ENCODE data around the gene PJA2.

The PJA2 gene

DNA sequence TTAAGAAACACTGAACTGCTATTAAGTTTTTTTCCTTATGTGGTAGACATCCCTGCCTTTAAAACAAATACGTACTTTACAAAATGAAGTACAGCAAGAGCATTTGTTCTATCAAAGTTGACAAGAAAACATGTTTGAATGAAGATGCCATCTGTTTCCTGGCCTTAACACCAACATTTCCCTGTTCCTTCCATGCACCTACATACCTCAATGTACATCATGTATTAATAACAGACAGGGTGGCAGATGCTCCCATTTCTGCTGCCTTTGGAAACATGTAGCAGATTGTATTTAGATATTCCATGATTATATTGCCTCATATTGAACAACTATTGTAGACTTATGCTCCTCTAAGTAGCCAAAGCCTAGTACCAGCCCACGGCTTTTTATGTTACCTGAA is 104.4 kb downstream of the PJA2 start:
- TF ChIP-seq, protein P1, sequence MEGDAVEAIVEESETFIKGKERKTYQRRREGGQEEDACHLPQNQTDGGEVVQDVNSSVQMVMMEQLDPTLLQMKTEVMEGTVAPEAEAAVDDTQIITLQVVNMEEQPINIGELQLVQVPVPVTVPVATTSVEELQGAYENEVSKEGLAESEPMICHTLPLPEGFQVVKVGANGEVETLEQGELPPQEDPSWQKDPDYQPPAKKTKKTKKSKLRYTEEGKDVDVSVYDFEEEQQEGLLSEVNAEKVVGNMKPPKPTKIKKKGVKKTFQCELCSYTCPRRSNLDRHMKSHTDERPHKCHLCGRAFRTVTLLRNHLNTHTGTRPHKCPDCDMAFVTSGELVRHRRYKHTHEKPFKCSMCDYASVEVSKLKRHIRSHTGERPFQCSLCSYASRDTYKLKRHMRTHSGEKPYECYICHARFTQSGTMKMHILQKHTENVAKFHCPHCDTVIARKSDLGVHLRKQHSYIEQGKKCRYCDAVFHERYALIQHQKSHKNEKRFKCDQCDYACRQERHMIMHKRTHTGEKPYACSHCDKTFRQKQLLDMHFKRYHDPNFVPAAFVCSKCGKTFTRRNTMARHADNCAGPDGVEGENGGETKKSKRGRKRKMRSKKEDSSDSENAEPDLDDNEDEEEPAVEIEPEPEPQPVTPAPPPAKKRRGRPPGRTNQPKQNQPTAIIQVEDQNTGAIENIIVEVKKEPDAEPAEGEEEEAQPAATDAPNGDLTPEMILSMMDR (IDR thresholded peaks at IDR 0.05; ENCODE audit: insufficient read depth, low read depth, low read length, missing control alignments): no peak
- no peak overlapping the region for H3K4me3 ChIP-seq (ENCODE audit: low read depth, low read length)
- no peak for DNase-seq (ENCODE audit: low read depth)

DNA sequence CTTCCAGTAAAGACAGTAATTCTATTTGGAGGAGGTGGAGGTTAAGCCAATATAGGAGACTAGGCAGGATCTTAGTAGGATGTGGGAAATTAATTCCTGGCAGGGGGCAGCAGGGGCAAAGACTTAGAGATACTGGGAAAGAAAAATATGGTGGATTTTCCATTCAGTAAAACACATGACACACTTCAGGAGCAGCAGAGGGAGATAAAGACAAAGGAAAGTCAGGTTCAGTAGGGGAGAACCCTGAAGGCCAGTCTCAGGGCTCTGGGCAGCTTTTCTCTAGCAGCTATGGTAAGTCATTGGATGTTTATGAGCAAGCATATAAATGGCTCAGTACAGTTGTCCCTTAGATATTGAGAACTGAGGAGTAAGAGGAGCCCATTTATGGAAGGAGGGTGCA is 105.5 kb downstream of the PJA2 start:
- no peak overlapping the region for H3K4me3 ChIP-seq (ENCODE audit: low read depth, low read length)
- no peak for DNase-seq (ENCODE audit: low read depth)
- TF ChIP-seq, protein P1 (IDR thresholded peaks at IDR 0.05; ENCODE audit: insufficient read depth, low read depth, low read length, missing control alignments): no peak

DNA sequence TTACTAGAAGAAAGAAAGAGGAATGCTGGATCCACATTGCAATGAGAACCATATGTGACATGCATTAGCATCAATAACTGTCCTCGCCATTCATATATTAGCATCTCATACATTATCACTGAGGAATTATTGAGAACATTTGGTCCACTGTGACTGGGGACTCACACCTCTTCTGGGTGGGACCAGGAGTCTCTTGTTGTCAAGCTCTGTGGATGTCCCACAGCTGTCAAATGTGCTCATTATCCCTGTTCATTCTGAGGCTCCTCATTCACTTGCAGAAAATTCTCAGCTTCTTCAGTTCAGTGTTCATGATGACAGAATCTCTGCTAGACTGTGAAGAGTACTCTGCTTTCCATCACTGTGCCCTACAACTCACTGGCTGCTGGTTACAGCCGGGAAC is 109.4 kb downstream of the PJA2 start:
- TF ChIP-seq, protein P1 (IDR thresholded peaks at IDR 0.05; ENCODE audit: insufficient read depth, low read depth, low read length, missing control alignments): no peak
- no peak for DNase-seq (ENCODE audit: low read depth)
- no peak overlapping the region for H3K4me3 ChIP-seq (ENCODE audit: low read depth, low read length)

DNA sequence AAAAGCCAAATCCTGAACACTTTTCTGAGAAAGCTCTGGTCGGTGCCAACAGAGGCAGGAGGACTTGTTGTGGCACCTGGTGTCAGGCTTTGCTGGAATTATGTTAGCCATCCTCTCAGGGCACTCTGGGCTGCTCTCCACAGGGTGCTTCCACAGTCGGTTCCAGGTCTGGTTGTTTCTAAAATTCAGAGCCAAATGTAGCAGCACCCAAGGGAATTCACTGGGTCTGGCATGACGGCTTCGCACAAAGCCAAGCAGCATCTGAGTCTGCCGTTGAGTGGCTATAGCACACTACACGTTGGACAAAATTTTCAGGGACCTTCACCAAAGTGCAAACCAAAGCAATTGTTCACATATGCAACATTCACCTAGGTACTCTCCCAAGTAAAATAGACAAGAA is 110.2 kb downstream of the PJA2 start:
- H3K4me3 ChIP-seq (ENCODE audit: low read depth, low read length): no peak overlapping the region
- TF ChIP-seq, protein P1 (IDR thresholded peaks at IDR 0.05; ENCODE audit: insufficient read depth, low read depth, low read length, missing control alignments): no peak
- DNase-seq (ENCODE audit: low read depth): no peak

DNA sequence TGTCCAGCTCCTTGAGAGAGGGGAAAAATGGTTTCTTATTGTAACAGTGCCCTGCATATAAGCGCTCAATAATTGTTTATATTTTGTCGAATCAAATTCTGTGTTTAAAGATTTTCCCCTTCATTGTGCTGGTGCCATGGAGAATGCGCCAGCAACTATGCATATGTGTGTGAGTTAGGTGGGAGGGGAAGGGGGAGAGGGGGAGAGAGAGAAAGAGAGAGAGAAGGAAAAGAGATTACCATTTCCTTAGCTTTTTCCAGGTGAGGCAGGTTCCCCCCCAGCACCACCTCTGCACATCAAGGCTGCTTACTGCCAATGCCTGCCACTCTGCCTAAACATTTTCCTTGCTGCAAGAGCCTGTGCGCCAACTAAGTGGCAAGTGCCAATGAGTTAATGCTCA is 111.0 kb downstream of the PJA2 start:
- DNase-seq (ENCODE audit: low read depth): no peak
- TF ChIP-seq, protein P1 (IDR thresholded peaks at IDR 0.05; ENCODE audit: insufficient read depth, low read depth, low read length, missing control alignments): no peak

DNA sequence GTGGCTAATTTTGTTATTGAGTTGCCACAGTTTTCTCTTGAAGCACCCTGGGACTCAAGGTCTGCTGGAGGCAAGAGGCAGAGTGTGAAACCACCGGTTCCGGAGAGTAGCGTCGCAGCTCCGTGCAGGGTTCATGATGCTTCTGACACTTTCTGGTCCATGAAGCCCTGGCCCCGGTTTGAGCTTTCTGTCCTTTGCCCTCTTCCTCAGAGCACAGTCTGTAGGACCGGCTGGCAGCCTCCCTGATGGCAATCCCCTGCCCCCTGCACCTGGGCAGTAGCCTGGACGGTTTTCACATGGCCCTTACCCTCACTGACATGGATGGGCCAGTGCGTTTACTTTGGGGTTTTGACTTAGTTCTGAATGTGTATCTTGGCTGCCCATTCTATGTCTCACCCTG is 111.9 kb downstream of the PJA2 start:
- TF ChIP-seq, protein P1 (IDR thresholded peaks at IDR 0.05; ENCODE audit: insufficient read depth, low read depth, low read length, missing control alignments): no peak
- H3K4me3 ChIP-seq (ENCODE audit: low read depth, low read length): no peak overlapping the region
- DNase-seq (ENCODE audit: low read depth): no peak

More for the DNA sequence above, 111.0 kb downstream of the PJA2 start:
- no peak overlapping the region for H3K4me3 ChIP-seq (ENCODE audit: low read depth, low read length)

DNA sequence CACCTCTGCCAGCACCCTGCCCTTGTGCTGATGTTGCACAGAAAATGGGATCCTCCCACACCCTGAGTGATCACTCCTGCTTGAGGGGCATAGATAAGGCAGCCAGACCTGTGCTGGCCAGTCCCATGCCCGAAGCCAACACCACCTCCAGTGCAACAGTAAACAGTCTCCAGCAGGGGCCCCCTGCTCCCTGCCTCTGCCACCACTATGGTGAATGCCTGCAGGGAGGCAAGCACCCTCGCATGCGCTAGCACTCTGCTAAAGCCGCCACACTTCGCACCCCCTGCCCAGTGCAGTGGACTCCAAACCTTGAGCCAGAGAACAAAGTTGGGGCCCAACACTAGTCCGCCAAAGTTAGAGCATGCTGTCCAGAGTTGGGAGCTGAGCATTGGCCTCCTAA is 118.7 kb downstream of the PJA2 start:
- no peak for DNase-seq (ENCODE audit: low read depth)
- H3K4me3 ChIP-seq (ENCODE audit: low read depth, low read length): no peak overlapping the region
- TF ChIP-seq, protein P1 (IDR thresholded peaks at IDR 0.05; ENCODE audit: insufficient read depth, low read depth, low read length, missing control alignments): no peak

Data from GM12865 (cell line).